Loucy (cell line): ENCODE results near the gene CXCL17.

Experiments
- H2AFZ ChIP-seq: fragments of 200-600 bp; sonication (generic); 2 replicates; pipeline ENCODE4 v1.6.0; 2016; ENCODE audit warnings: antibody characterized with exemption, mild to moderate bottlenecking, low read length, moderate library complexity
- H3F3A ChIP-seq: fragments of 200-600 bp; 2 replicates; pipeline ENCODE4 v1.6.0; 2016; ENCODE audit warnings: antibody characterized with exemption, low read depth, mild to moderate bottlenecking
- H3K27me3 ChIP-seq: fragments of 200-600 bp; sonication (generic); 2 replicates; pipeline ENCODE4 v1.6.1; 2014; ENCODE audit warnings: low read length, mild to moderate bottlenecking; ENCODE audit not compliant: insufficient read depth, poor library complexity, severe bottlenecking
- H3K36me3 ChIP-seq: fragments of 200-600 bp; sonication (generic); 2 replicates; pipeline ENCODE4 v1.6.1; 2016; ENCODE audit warnings: low read length; ENCODE audit not compliant: insufficient read depth
- H3K4me1 ChIP-seq: fragments of 200-600 bp; sonication (generic); 2 replicates; pipeline ENCODE4 v1.5.1; 2014; ENCODE audit warnings: low read length, mild to moderate bottlenecking; ENCODE audit not compliant: insufficient read depth, poor library complexity, severe bottlenecking
- H3K4me2 ChIP-seq: fragments of 200-600 bp; sonication (generic); 2 replicates; pipeline ENCODE4 v1.6.0; 2014; ENCODE audit warnings: antibody characterized with exemption, low read length, low read depth, mild to moderate bottlenecking; ENCODE audit not compliant: poor library complexity, severe bottlenecking
- H3K4me3 ChIP-seq: fragments of 200-600 bp; sonication (generic); 2 replicates; pipeline ENCODE4 v1.5.1; 2014; ENCODE audit warnings: low read length, mild to moderate bottlenecking, mixed read lengths; ENCODE audit not compliant: poor library complexity, severe bottlenecking
- H3K79me2 ChIP-seq: fragments of 200-600 bp; sonication (generic); 2 replicates; pipeline ENCODE4 v1.6.1; 2014; ENCODE audit warnings: low read length; ENCODE audit not compliant: insufficient read depth
- H3K9ac ChIP-seq: fragments of 200-600 bp; sonication (generic); 2 replicates; pipeline ENCODE4 v1.6.0; 2014; ENCODE audit warnings: mild to moderate bottlenecking, low read depth, low read length, moderate library complexity; ENCODE audit not compliant: poor library complexity, severe bottlenecking
- H3K9me2 ChIP-seq: fragments of 200-600 bp; sonication (generic); replicated peaks from 2 replicates; pipeline ENCODE4 v1.6.1; 2016; ENCODE audit warnings: low read depth, low read length, mixed read lengths
- H3K9me3 ChIP-seq: fragments of 200-600 bp; sonication (generic); 2 replicates; pipeline ENCODE4 v1.6.1; 2014; ENCODE audit warnings: mild to moderate bottlenecking, antibody characterized with exemption, low read length, low read depth; ENCODE audit not compliant: insufficient read depth
- H4K20me1 ChIP-seq: fragments of 200-600 bp; sonication (generic); 2 replicates; pipeline ENCODE4 v1.6.0; 2014; ENCODE audit warnings: antibody characterized with exemption, low read length, mild to moderate bottlenecking; ENCODE audit not compliant: insufficient read depth, poor library complexity, severe bottlenecking
- CTCF ChIP-seq: fragments of 200-600 bp; sonication (generic); conservative IDR thresholded peaks from 2 replicates; pipeline ENCODE4 v1.5.1; 2014; ENCODE audit warnings: mild to moderate bottlenecking, antibody characterized with exemption, low read length
- EZH2phosphoT487 ChIP-seq: fragments of 200-600 bp; IDR thresholded peaks from 2 replicates; pipeline ENCODE4 v1.6.1; 2018; ENCODE audit warnings: antibody characterized with exemption, mild to moderate bottlenecking, moderate library complexity, borderline replicate concordance

CXCL17 gene

GRCh38 chr19:42386974-42387707 is 55.6 kb downstream of the CXCL17 start:
- no peaks in the 10 kb centered on the region for H4K20me1 ChIP-seq
- no peaks in the 10 kb centered on the region for H3F3A ChIP-seq
- H3K9me2 ChIP-seq = no peaks in the 10 kb centered on the region
- peak overlapping the region; percentile 44 for H3K4me3 ChIP-seq
- H2AFZ ChIP-seq = peak overlapping the region; percentile 87
- H3K4me1 ChIP-seq = peaks cover 6% of the 10 kb centered on the region
- TF ChIP-seq CTCF (peak; percentile 36), EZH2phosphoT487 (no peak)
- H3K36me3 ChIP-seq = no peaks in the 10 kb centered on the region
- no peaks in the 10 kb centered on the region for H3K9me3 ChIP-seq
- H3K4me2 ChIP-seq = peak overlapping the region; percentile 57
- no peaks in the 10 kb centered on the region for H3K27me3 ChIP-seq
- no peaks in the 10 kb centered on the region for H3K79me2 ChIP-seq
- H3K9ac ChIP-seq = no peak overlapping the region

- Histone ChIP-seq H3F3A (no peaks in the 10 kb centered on the region), H4K20me1 (no peaks in the 10 kb centered on the region), H3K4me2 (no peak overlapping the region), H3K9me2 (no peaks in the 10 kb centered on the region), H3K27me3 (no peaks in the 10 kb centered on the region), H3K9me3 (no peaks in the 10 kb centered on the region), H3K36me3 (no peaks in the 10 kb centered on the region), H3K4me3 (no peak overlapping the region), H2AFZ (no peak overlapping the region), H3K79me2 (no peaks in the 10 kb centered on the region), H3K9ac (no peak overlapping the region), H3K4me1 (no peaks in the 10 kb centered on the region)
- no peak for TF ChIP-seq CTCF
- TF ChIP-seq EZH2phosphoT487 = no peak
These were observed 62.6 kb downstream of the CXCL17 start for GRCh38 chr19:42380155-42380554.
